Smooth muscle cell of trachea (primary cell): ENCODE data around the gene KRTAP10-2. TPM values are rescaled to one million over a fixed set of nuclear protein-coding genes. Genes with fewer than 3 reads are reported as not detected.

Experiments used
- total RNA-seq: library from RNA; depleted of rRNA; stranded (reverse); fragments of >200 nt; gene quantifications from 2 replicates; pipeline ENCODE4 v1.2.1, GENCODE V29; 2014

The KRTAP10-2 gene, protein sequence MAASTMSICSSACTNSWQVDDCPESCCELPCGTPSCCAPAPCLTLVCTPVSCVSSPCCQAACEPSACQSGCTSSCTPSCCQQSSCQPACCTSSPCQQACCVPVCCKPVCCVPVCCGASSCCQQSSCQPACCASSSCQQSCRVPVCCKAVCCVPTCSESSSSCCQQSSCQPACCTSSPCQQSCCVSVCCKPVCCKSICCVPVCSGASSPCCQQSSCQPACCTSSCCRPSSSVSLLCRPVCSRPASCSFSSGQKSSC
- total RNA-seq = not detected in 2 replicates

DNA sequence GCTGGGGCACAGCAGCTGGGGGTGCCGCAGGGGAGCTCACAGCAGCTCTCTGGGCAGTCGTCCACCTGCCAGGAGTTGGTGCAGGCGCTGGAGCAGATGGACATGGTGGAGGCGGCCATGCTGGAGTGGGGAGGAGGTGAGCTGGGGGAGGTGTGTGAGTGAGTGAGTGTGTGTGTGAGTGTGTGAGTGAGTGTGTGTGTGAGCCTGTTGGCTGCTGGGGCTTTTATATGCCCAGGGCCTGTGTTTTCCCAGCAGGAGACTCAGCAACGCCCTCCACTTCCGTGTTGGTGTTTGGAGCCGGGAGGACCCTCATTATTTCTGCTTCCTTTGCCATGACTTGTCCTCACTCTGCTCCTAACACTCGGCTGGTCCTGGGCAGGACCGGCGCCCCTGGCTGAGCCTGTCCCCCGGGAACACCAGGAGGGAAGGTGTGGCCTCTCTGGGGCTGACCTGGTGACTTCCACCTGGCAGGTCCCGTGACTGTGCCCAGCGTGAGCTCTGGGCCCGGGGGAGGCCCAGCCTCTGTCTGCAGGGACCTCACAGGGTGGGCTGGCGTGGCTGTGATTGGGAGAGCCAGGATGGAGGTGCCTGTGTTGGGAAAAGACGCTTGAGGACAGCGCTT, at the start of gene KRTAP10-2:
Gene KRTAP10-2, minus strand, starts transcription at position 166 of the 622 bp plus-strand sequence. Its CDS starts 47 bp downstream, at position 119.

DNA sequence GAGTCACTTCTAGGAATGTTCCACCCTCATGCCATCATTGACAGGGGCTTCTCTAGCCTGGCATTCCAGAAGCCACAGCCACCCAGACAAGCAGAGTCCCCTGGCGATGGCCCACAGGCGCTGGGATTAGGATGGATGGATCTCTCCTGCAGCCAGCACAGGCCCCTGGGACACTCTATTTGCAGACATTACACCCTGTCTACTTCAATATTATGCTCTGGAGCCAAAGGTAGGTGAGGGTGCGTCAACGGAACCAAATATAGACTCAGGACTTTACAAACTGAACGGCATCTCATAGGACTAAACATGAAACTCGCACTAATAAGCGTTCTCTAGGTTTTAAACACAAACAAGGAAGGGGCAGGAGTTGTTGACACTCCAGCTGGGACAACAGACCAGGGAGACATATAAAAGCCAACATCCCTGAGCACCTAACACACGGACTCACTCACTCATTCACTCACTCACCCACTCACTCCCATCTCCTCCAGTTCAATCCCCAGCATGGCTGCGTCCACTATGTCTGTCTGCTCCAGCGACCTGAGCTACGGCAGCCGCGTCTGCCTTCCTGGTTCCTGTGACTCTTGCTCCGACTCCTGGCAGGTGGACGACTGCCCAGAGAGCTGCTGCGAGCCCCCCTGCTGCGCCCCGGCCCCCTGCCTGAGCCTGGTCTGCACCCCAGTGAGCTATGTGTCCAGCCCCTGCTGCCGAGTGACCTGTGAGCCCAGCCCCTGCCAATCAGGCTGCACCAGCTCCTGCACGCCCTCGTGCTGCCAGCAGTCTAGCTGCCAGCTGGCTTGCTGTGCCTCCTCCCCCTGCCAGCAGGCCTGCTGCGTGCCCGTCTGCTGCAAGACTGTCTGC, 49.0 kb upstream of the KRTAP10-2 start, which contains the start of gene KRTAP10-7:
Gene KRTAP10-7, plus strand, starts transcription at position 480 of the 861 bp plus-strand sequence. Its CDS starts 25 bp downstream, at position 505.

DNA sequence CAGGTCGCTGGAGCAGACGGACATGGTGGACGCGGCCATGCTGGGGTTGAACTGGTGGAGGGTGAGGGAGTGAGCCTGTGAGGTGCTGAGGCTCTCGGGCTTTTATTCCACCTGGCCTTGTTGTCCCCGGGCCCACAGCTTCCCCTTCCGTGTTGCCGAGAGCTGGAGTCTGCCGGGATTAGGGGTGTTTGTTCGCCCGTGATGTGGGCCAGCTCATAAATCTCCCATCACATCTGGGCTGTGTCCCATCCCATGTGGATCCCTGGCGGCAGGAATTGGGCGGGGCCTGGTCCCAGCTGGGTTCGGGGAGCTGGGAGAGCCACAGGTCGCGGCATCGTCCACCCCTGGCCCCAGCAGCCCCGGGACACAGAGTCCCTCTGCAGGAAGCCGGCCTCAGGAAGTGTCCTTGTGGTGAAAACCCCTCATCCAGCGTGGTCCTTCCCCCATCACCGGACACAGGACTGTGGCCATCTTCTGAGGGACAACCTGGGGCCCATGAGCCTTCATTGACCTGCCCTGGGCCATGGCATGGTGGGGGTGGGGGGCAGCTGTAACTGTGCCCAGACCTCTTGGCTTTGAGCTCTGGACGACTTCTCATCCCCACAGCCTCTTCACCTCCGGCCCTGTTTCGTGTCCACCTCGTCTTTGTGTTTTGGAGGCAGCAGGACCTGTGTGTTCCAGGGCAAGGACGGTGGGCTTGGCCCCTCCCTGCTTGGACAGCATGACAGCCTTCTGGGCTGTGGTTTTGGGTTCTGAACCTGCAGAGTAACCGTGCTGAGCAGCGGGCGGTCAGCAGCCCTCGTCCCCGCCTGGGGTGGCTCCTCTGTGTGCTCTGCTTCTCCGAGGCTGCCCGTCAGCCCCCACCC, 41.4 kb upstream of the KRTAP10-2 start, which contains the start of gene KRTAP10-6:
Gene KRTAP10-6, minus strand, starts transcription at position 60 of the 866 bp plus-strand sequence. Its CDS starts 21 bp downstream, at position 39.

DNA sequence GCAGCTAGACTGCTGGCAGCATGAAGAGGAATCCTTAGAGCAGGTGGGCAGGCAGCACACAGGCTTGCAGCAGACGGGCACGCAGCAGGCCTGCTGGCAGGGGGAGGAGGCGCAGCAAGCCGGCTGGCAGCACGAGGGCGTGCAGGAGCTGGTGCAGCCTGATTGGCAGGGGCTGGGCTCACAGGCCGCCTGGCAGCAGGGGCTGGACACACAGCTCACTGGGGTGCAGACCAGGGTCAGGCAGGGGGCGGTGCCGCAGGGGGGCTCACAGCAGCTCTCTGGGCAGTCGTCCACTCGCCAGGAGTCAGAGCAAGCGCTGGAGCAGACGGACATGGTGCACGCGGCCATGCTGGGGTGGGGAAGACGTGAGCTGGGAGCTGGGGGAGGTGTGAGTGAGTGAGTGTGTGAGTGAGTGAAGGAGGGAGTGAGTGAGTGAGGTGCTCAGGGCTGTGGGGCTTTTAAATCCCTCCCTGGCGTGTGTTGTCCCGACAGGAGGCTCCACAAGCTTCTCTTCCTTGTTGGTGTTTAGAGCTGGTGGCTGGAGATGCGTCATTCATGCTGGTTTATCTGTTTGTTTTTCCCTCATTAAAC, 29.0 kb upstream of the KRTAP10-2 start, which contains the start of gene KRTAP10-5:
Gene KRTAP10-5, minus strand, starts transcription at position 374 of the 591 bp plus-strand sequence. Its CDS starts 26 bp downstream, at position 348.

DNA sequence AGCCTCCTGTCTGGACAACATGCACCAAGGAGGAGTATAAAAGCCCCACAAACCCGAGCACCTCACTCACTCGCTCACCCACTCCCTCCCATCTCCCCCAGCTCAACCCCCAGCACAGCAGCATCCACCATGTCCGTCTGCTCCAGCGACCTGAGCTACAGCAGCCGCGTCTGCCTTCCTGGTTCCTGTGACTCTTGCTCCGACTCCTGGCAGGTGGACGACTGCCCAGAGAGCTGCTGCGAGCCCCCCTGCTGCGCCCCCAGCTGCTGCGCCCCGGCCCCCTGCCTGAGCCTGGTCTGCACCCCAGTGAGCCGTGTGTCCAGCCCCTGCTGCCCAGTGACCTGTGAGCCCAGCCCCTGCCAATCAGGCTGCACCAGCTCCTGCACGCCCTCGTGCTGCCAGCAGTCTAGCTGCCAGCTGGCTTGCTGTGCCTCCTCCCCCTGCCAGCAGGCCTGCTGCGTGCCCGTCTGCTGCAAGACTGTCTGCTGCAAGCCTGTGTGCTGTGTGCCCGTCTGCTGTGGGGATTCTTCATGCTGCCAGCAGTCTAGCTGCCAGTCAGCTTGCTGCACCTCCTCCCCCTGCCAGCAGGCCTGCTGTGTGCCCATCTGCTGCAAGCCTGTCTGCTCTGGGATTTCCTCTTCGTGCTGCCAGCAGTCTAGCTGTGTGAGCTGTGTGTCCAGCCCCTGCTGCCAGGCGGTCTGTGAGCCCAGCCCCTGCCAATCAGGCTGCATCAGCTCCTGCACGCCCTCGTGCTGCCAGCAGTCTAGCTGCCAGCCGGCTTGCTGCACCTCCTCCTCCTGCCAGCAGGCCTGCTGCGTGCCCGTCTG, 22.5 kb upstream of the KRTAP10-2 start, which contains the start of gene KRTAP10-4:
Gene KRTAP10-4, plus strand, starts transcription at position 100 of the 827 bp plus-strand sequence. Its CDS starts 30 bp downstream, at position 130.

DNA sequence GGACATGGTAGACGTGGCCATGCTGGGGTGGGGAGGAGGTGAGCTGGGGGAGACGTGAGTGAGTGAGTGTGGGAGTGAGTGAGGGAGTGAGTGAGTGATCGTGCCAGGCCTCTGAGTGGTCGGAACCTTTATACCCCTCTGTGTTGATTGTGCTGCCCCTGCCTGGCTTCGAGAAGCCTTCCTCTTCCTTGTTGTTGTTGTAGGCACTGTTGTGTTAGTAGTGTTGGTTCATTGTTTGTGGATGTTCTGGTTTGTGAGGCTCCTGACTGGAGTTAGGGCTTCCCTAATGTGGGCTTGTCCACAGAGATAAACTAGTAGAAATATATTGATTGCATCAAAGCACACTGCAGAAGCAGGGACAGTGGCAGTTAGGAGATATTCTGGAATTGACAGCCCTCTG, 7.4 kb upstream of the KRTAP10-2 start, which contains the start of gene KRTAP10-3:
Gene KRTAP10-3, minus strand, starts transcription at position 101 of the 400 bp plus-strand sequence. Its CDS starts 80 bp downstream, at position 21.

DNA sequence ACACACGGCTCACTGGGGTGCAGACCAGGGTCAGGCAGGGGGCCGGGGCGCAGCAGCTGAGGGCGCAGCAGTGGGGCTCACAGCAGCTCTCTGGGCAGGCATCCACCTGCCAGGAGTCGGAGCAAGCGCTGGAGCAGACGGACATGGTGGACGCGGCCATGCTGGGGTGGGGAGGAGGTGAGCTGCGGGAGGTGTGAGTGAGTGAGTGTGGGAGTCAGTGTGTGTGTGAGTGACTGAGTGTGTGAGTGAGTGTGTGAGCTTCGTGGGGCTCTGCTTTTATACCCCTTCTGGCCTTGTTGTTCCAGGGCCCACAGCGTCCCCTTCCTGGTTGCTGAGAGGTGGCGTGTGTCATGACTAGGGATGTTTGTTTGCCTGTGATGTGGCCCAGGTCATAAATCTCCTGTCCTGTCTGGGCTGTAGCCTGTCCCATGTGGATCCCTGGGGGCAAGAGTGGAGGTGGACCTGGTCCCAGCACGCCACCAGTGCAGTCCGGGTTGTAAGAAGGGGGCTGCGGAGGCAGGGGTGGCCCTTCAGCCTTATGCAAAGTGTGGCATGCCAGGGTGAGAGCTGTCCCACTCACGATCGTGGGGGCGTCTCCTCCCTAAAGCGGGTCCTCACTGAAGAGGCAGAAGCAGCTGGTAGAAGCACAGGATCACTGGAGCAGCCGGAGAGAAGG, 11.2 kb downstream of the KRTAP10-2 start, which contains the start of gene KRTAP10-1:
Gene KRTAP10-1, minus strand, starts transcription at position 205 of the 676 bp plus-strand sequence. Its CDS starts 45 bp downstream, at position 160.

Other genes with a start within 250 kb of the KRTAP10-2 start
- 12.6 and 12.8 TPM in 2 replicates for gene CFAP410, start 212.1 kb downstream of the KRTAP10-2 start, total RNA-seq
- gene TRPM2, start 197.9 kb downstream of the KRTAP10-2 start, total RNA-seq = under 0.01 TPM in 1 of 2 replicates, not detected in the other
- 0.44 and 0.66 TPM in 2 replicates for gene LRRC3, start 96.0 kb downstream of the KRTAP10-2 start, total RNA-seq
- not detected in 2 replicates for gene KRTAP10-1, start 11.3 kb downstream of the KRTAP10-2 start, total RNA-seq
- not detected in 2 replicates for gene KRTAP10-3, start 7.3 kb upstream of the KRTAP10-2 start, total RNA-seq
- not detected in 2 replicates for gene KRTAP10-4, start 22.2 kb upstream of the KRTAP10-2 start, total RNA-seq
- not detected in 2 replicates for gene KRTAP10-5, start 29.1 kb upstream of the KRTAP10-2 start, total RNA-seq
- gene KRTAP10-6, start 41.0 kb upstream of the KRTAP10-2 start, total RNA-seq = not detected in 2 replicates
- not detected in 2 replicates for gene KRTAP10-7, start 49.1 kb upstream of the KRTAP10-2 start, total RNA-seq
- not detected in 2 replicates for gene KRTAP10-8, start 60.6 kb upstream of the KRTAP10-2 start, total RNA-seq
- gene KRTAP10-9, start 75.6 kb upstream of the KRTAP10-2 start, total RNA-seq = not detected in 2 replicates
- gene KRTAP10-10, start 85.9 kb upstream of the KRTAP10-2 start, total RNA-seq = not detected in 2 replicates
- gene KRTAP10-11, start 94.9 kb upstream of the KRTAP10-2 start, total RNA-seq = not detected in 2 replicates
- gene KRTAP12-4, start 103.2 kb upstream of the KRTAP10-2 start, total RNA-seq = not detected in 2 replicates
- not detected in 2 replicates for gene KRTAP12-3, start 106.4 kb upstream of the KRTAP10-2 start, total RNA-seq
- not detected in 2 replicates for gene KRTAP12-2, start 115.4 kb upstream of the KRTAP10-2 start, total RNA-seq
- gene KRTAP12-1, start 130.7 kb upstream of the KRTAP10-2 start, total RNA-seq = not detected in 2 replicates
- gene KRTAP10-12, start 145.7 kb upstream of the KRTAP10-2 start, total RNA-seq = not detected in 2 replicates
- not detected in 2 replicates for gene TSPEAR, start 160.1 kb upstream of the KRTAP10-2 start, total RNA-seq